Right lobe of liver (tissue), 6 donors: ENCODE results near the gene ICAM3. TPM values are rescaled to one million over a fixed set of nuclear protein-coding genes. Genes with fewer than 3 reads are reported as not detected.

Experiments used
- ATAC-seq, 4 donors: fragments of 200-7000 bp; cut with Tn5 transposase; one replicate each; pipeline ENCODE4 v1.9.1; 2020; ENCODE audit warnings: mild to moderate bottlenecking in 4 of 4, moderate library complexity in 4 of 4
- DNase-seq, 3 donors: peaks; one replicate each; pipeline ENCODE4 v3.0.0-alpha.2; 2020
- H3K27ac ChIP-seq, 3 donors: fragments of 200-600 bp; one replicate each; pipeline ENCODE4 v1.8.0; 2022
- H3K27me3 ChIP-seq, 2 donors: fragments of 200-600 bp; one replicate each; pipeline ENCODE4 v1.8.0; 2022
- H3K36me3 ChIP-seq, 4 donors: fragments of 200-600 bp; sonication (generic) in 1 of 4; one replicate each; pipeline versions ENCODE4 v1.5.1 to v1.8.0; 2017 to 2022; ENCODE audit warnings: control low read depth in 1 of 4
- H3K4me1 ChIP-seq, 4 donors: fragments of 200-600 bp; sonication (generic) in 1 of 4; one replicate each; pipeline versions ENCODE4 v1.5.1 to v1.8.0; 2017 to 2022; ENCODE audit warnings: control low read depth in 1 of 4
- H3K4me3 ChIP-seq, 3 donors: fragments of 200-600 bp; one replicate each; pipeline ENCODE4 v1.8.0; 2022
- H3K9me3 ChIP-seq, 4 donors: fragments of 200-600 bp; sonication (generic) in 1 of 4; one replicate each; pipeline versions ENCODE4 v1.5.1 to v1.8.0; 2017 to 2022; ENCODE audit warnings: control low read depth in 1 of 4
- CTCF ChIP-seq, 4 donors: fragments of 200-600 bp in 3 of 4; fragments of 450-650 bp in 1 of 4; IDR thresholded peaks; one replicate each; pipeline versions ENCODE4 v1.5.1 to v1.8.0; 2016 to 2022; ENCODE audit warnings: antibody characterized with exemption in 4 of 4, mild to moderate bottlenecking in 2 of 4
- POLR2A ChIP-seq: fragments of 450-650 bp; IDR thresholded peaks from one replicate; pipeline ENCODE4 v1.6.1; 2017; ENCODE audit warnings: antibody characterized with exemption, mild to moderate bottlenecking
- WGBS: methylation state at CpG from one replicate; pipeline ENCODE4 v1.1.6; 2018; ENCODE audit warnings: low coverage, low lambda C conversion rate; ENCODE audit not compliant: insufficient coverage; ENCODE audit errors: missing lambda C conversion rate; 5-methylcytosine and 5-hydroxymethylcytosine counted together
- intact Hi-C, 2 donors: fragments of 100-400 bp; cut with DNase I; formaldehyde crosslinking; loops; one replicate each; pipeline versions ENCODE4 v1.11.2 to v1.14.1; 2022
- total RNA-seq, 6 experiments: library from RNA; depleted of rRNA in 2 of 6; stranded (reverse); fragments of >200 nt in 2 of 6; fragmentation: NEBNext Ultra II Directional in 3 of 6; extraction: Animal tissue kit (Norgen Biotek cat#: 25700) in 3 of 6; gene quantifications; one replicate each; pipeline versions ENCODE4 v1.1.0 to v1.2.4, GENCODE V29; 2016 to 2023
- donor health status: DM: no; HTN: yes; CAD: no.
- donor health status: DM: no; HTN: no; CAD: no.
- donor health status: DM: no; HTN: no; CAD: no.
- donor health status: DM: no; HTN: yes; CAD: no.
- donor health status: DM: no; HTN: yes; CAD: no.

ICAM3 gene
- total RNA-seq, 6 experiments from 2014 or later, result 11.4 to 35.5 (median 22.4) TPM

DNA sequence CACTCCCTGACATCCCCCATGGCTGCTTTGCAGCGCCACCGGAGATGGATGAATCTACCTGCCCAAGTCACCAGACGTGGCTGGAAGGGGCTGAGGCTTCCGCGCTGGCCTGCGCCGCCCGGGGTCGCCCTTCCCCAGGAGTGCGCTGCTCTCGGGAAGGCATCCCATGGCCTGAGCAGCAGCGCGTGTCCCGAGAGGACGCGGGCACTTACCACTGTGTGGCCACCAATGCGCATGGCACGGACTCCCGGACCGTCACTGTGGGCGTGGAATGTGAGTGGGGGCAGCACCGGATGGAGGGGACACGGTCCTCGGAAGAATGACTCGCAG, 45.1 kb downstream of the ICAM3 start:
- WGBS, result 9% methylated on average over 15 of the region's 25 CpGs
- Histone ChIP-seq H3K36me3 (no peaks in the 10 kb centered on the region), H3K4me3 (no peak overlapping the region), H3K9me3 (no peaks in the 10 kb centered on the region), H3K4me1 (peaks cover 0 to 36% (median 6%) of the 10 kb centered on the region in 4 donors), H3K27ac (no peak overlapping the region), H3K27me3 (peaks cover 15 to 34% of the 10 kb centered on the region in 2 donors)
- ATAC-seq (peak in 1 of 4 donors; percentile 1), DNase-seq (no peak)
- TF ChIP-seq POLR2A (no peak), CTCF (IDR thresholded peaks at IDR 0.05) (peak in 1 of 4 donors; percentile 8)
- intact Hi-C loops, result no loop called here

DNA sequence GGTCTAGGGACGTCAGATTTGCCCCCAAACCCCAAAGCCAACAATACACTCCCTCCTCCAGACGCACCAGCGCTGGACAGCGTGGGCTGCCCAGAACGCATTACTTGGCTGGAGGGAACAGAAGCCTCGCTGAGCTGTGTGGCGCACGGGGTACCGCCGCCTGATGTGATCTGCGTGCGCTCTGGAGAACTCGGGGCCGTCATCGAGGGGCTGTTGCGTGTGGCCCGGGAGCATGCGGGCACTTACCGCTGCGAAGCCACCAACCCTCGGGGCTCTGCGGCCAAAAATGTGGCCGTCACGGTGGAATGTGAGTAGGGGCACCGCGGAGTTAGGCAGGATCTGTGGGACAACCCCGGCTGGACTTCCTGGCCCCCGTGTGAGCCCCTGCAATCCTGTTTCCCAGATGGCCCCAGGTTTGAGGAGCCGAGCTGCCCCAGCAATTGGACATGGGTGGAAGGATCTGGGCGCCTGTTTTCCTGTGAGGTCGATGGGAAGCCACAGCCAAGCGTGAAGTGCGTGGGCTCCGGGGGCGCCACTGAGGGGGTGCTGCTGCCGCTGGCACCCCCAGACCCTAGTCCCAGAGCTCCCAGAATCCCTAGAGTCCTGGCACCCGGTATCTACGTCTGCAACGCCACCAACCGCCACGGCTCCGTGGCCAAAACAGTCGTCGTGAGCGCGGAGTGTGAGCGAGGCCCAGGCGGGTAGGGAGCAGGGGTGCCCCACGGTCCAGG, 45.6 kb downstream of the ICAM3 start:
- WGBS, result 7% methylated on average over 9 of the region's 49 CpGs
- TF ChIP-seq CTCF (IDR thresholded peaks at IDR 0.05) (no peak), POLR2A (no peak)

GRCh38 chr19:10292789-10293636, 46.4 kb downstream of the ICAM3 start:
- H3K27ac ChIP-seq, result no peak overlapping the region
- no peak for TF ChIP-seq POLR2A
- no peak for TF ChIP-seq CTCF (IDR thresholded peaks at IDR 0.05)
- H3K27me3 ChIP-seq, result peaks cover 15 to 34% of the 10 kb centered on the region in 2 donors

More for the DNA sequence above, 45.6 kb downstream of the ICAM3 start:
- no peak for ATAC-seq
- H3K27me3 ChIP-seq, result peaks cover 15 to 34% of the 10 kb centered on the region in 2 donors
- H3K4me3 ChIP-seq, result no peak overlapping the region
- no peaks in the 10 kb centered on the region for H3K36me3 ChIP-seq
- intact Hi-C loops, result no loop called here
- no peaks in the 10 kb centered on the region for H3K9me3 ChIP-seq
- no peak for DNase-seq
- peaks cover 0 to 37% (median 6%) of the 10 kb centered on the region in 4 donors for H3K4me1 ChIP-seq
- H3K27ac ChIP-seq, result no peak overlapping the region

GRCh38 chr19:10292206-10292788, 47.1 kb downstream of the ICAM3 start:
- Histone ChIP-seq H3K4me3 (peak overlapping the region in 1 of 3 donors; percentile 26), H3K36me3 (no peaks in the 10 kb centered on the region), H3K27ac (no peak overlapping the region), H3K9me3 (no peaks in the 10 kb centered on the region), H3K27me3 (peaks cover 15 to 34% of the 10 kb centered on the region in 2 donors), H3K4me1 (peaks cover 0 to 43% (median 6%) of the 10 kb centered on the region in 4 donors)
- DNase-seq (peak; percentile 80 to 89 (median 85)), ATAC-seq (peak; percentile 68 to 83 (median 74))
- 5% methylated on average over 14 of the region's 45 CpGs for WGBS
- TF ChIP-seq CTCF (IDR thresholded peaks at IDR 0.05) (no peak), POLR2A (no peak)
- intact Hi-C loops, result no loop called here

More at GRCh38 chr19:10292789-10293636, 46.4 kb downstream of the ICAM3 start:
- Histone ChIP-seq H3K4me1 (peaks cover 0 to 37% (median 6%) of the 10 kb centered on the region in 4 donors), H3K4me3 (peak overlapping the region in 1 of 3 donors; percentile 26), H3K9me3 (no peaks in the 10 kb centered on the region), H3K36me3 (no peaks in the 10 kb centered on the region)
- ATAC-seq, result no peak
- no peak for DNase-seq
- WGBS, result 23% methylated on average over 17 of the region's 56 CpGs
- intact Hi-C loops, result no loop called here
